T-cell (primary cell): Measurements from ENCODE around the gene ZWILCH. TPM values are rescaled to one million over a fixed set of nuclear protein-coding genes. Genes with fewer than 3 reads are reported as not detected.

Experiments used
- ATAC-seq, 4 experiments: fragments of 200-7000 bp in 3 of 4; fragments of 150-1000 bp in 1 of 4; cut with Tn5 transposase; replicated peaks in 1 of 4; 1 replicate in 3 of 4; 2 replicates in 1 of 4; pipeline ENCODE4 v1.10.0; 2021; ENCODE audit warnings: moderate library complexity in 3 of 4, mild to moderate bottlenecking in 2 of 4, moderate number of reproducible peaks in 1 of 4
- CTCF ChIA-PET, 2 donors: fragments of 300-600 bp; sonication (Branson Sonifier 250); formaldehyde crosslinking; loops; one replicate each; lab custom pipeline; 2022; ENCODE audit warnings: antibody characterized with exemption in 2 of 2; lab: Charles Lee
- POLR2A ChIA-PET, 2 donors: fragments of 300-600 bp; sonication (Branson Sonifier 250); formaldehyde crosslinking; loops; one replicate each; lab custom pipeline; 2022; ENCODE audit warnings: antibody characterized with exemption in 2 of 2; lab: Charles Lee
- DNase-seq, 35 experiments: peaks; one replicate each; pipeline versions ENCODE4 v3.0.0 to v3.0.0-alpha.2; 2013 to 2023
- H3K27ac ChIP-seq: one replicate; pipeline ENCODE4 v1.5.1; 2013; ENCODE audit warnings: low read length
- H3K27me3 ChIP-seq, 2 experiments: replicated peaks in 1 of 2; 1 replicate in 1 of 2; 2 replicates in 1 of 2; pipeline versions ENCODE4 v1.6.1 to v1.7.0; 2013; ENCODE audit warnings: low read length in 1 of 2, mixed read lengths in 1 of 2; ENCODE audit not compliant: control insufficient read depth in 2 of 2, insufficient read depth in 2 of 2; ENCODE audit errors: extremely low read depth in 1 of 2
- H3K36me3 ChIP-seq, 2 donors: 1 replicate in 1 of 2; 2 replicates in 1 of 2; pipeline versions ENCODE4 v1.6.1 to v1.7.0; 2013; ENCODE audit warnings: low read length in 1 of 2; ENCODE audit not compliant: control insufficient read depth in 2 of 2, insufficient read depth in 1 of 2; ENCODE audit errors: extremely low read depth in 1 of 2
- H3K4me1 ChIP-seq, 2 experiments: 1 replicate in 1 of 2; 2 replicates in 1 of 2; pipeline versions ENCODE4 v1.6.1 to v1.7.0; 2013; ENCODE audit warnings: low read length in 2 of 2, mixed read lengths in 1 of 2; ENCODE audit not compliant: insufficient read depth in 2 of 2, control insufficient read depth in 1 of 2; ENCODE audit errors: extremely low read depth in 1 of 2
- H3K4me3 ChIP-seq, 2 donors: 1 replicate in 1 of 2; 2 replicates in 1 of 2; pipeline versions ENCODE4 v1.5.1 to v1.7.0; 2013; ENCODE audit warnings: mild to moderate bottlenecking in 2 of 2, low read length in 1 of 2, moderate library complexity in 1 of 2; ENCODE audit not compliant: control insufficient read depth in 1 of 2; ENCODE audit errors: extremely low read depth in 1 of 2
- H3K9me3 ChIP-seq: 2 replicates; pipeline ENCODE4 v1.7.0; 2013
- H3K27ac Mint-ChIP-seq, 2 donors: one replicate each; pipeline ENCODE4 v1.8.0; 2020 to 2021; ENCODE audit warnings: mild to moderate bottlenecking in 2 of 2, mixed read lengths in 2 of 2
- H3K27me3 Mint-ChIP-seq, 2 donors: one replicate each; pipeline ENCODE4 v1.8.0; 2021 to 2022; ENCODE audit warnings: mixed read lengths in 2 of 2
- H3K36me3 Mint-ChIP-seq: one replicate; pipeline ENCODE4 v1.8.0; 2021; ENCODE audit warnings: mixed read lengths
- H3K4me1 Mint-ChIP-seq, 3 donors: one replicate each; pipeline ENCODE4 v1.8.0; 2020 to 2022; ENCODE audit warnings: mixed read lengths in 3 of 3, mild to moderate bottlenecking in 1 of 3
- H3K4me3 Mint-ChIP-seq, 3 donors: one replicate each; pipeline ENCODE4 v1.8.0; 2020 to 2022; ENCODE audit warnings: mild to moderate bottlenecking in 3 of 3, mixed read lengths in 3 of 3, moderate library complexity in 3 of 3
- H3K9me3 Mint-ChIP-seq, 3 donors: one replicate each; pipeline ENCODE4 v1.8.0; 2020 to 2022; ENCODE audit warnings: mixed read lengths in 3 of 3
- WGBS: methylation state at CpG from one replicate; pipeline ENCODE4 v1.1.5; 2013; ENCODE audit warnings: missing lambda C conversion rate; ENCODE audit not compliant: insufficient coverage; 5-methylcytosine and 5-hydroxymethylcytosine counted together
- total RNA-seq, 35 experiments: library from RNA in 6 of 35; stranded (reverse) in 6 of 35; fragments of 120-200 nt in 1 of 35; gene quantifications; one replicate each; pipeline versions ENCODE4 v1.2.1 to v1.2.4 and lab custom pipeline; 2013 to 2026

Gene ZWILCH
- total RNA-seq, 5 donors from 2014 or later (not counting 1 experiment from before 2014, with no cell fraction given), result 4.9 to 9.2 (median 6.2) TPM

GRCh38 chr15:66598095-66598815 is 93.1 kb downstream of the ZWILCH start:
- Mint-ChIP-seq H3K9me3 (no peaks in the 10 kb centered on the region), H3K27ac (peak overlapping the region in 1 of 2 donors; percentile 11), H3K36me3 (no peaks in the 10 kb centered on the region), H3K27me3 (peaks cover 0 to 11% of the 10 kb centered on the region in 2 donors), H3K4me3 (peak overlapping the region in 1 of 3 donors; percentile 12), H3K4me1 (peaks cover 7 to 8% (median 7%) of the 10 kb centered on the region in 3 donors)
- DNase-seq (no peak), ATAC-seq (peak in 2 of 4 experiments; percentile 9 to 43)
- no peaks in the 10 kb centered on the region for H3K9me3 ChIP-seq
- H3K4me3 ChIP-seq, result no peak overlapping the region
- ChIA-PET CTCF (no interaction called here), POLR2A (interaction anchor here in 1 of 2 donors (0.6 kb wide), 1 partner anchor 1528 kb away, joined by 3 read pairs; no protein-coding TSS in a partner anchor)
- WGBS, result 44% methylated on average over 12 of the region's 14 CpGs
- H3K27ac ChIP-seq, result no peak overlapping the region
- peaks cover 0 to 34% of the 10 kb centered on the region in 2 experiments for H3K27me3 ChIP-seq
- H3K4me1 ChIP-seq, result peaks cover 3 to 6% of the 10 kb centered on the region in 2 experiments
- no peaks in the 10 kb centered on the region for H3K36me3 ChIP-seq

Other genes starting within 250 kb of the ZWILCH start
- 10 to 100 TPM; 29.9 to 36.9 (median 30.2) TPM for gene DIS3L, start 211.8 kb upstream of the ZWILCH start, total RNA-seq
- 1 to 10 TPM; 3.6 to 8.4 (median 6.6) TPM for gene TIPIN, start 148.6 kb upstream of the ZWILCH start, total RNA-seq
- 10 to 100 TPM; 38.7 to 62.8 (median 49.4) TPM for gene MAP2K1, start 118.4 kb upstream of the ZWILCH start, total RNA-seq
- gene SNAPC5, start 7.6 kb upstream of the ZWILCH start, total RNA-seq, result 10 to 100 TPM; 23.4 to 37.5 (median 34.0) TPM
- 1,000 to 10,000 TPM; 3,314 to 3,887 (median 3,346) TPM for gene RPL4, start 471 bp upstream of the ZWILCH start, total RNA-seq
- not detected for gene LCTL, start 60.7 kb downstream of the ZWILCH start, total RNA-seq
- gene SMAD6, start 196.9 kb downstream of the ZWILCH start, total RNA-seq, result under 1 TPM; 0.13 to 0.55 (median 0.33) TPM